ENCODE results near the gene NPRL2. TPM values are rescaled to one million over a fixed set of nuclear protein-coding genes. Genes with fewer than 3 reads are reported as not detected.
A peak's percentile ranks its signal among the peaks of the same experiment; 100 is the strongest.
"Not testable (repeated sequence)": the region's sequence is repeated elsewhere in the genome, so short reads cannot be mapped to it uniquely, and the experiment has no call there.

Gene NPRL2
- total RNA-seq, 1 donor from 2014 or later, result 17.1 TPM

DNA sequence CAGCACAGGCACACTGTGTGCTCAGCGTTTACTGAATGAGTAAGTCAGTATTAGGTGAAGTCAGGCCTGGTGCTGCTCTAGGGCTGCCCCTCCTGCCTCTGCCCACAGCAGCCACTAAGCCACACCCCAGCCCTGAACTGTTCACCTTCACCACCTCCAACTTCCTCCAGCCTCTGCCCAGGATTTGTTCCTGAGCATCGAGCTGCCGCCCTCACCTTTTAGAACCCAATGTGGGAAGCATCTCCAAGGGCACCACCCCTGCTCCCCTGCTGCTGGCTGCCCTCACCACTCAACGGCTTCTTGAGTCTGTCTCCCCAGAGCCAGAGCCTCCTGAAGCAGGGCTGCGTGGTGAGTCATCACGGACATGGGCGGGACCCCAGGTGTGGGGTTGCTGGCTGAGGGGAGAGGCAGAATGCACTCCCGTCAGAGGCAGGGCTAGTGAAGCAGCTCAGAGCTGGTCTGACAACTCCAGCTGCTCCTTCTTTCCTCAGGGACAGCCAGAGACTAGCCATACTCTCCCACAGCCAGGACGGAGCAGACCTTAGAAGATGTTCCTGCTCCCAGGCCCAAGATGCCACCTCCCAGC lies 33.8 kb downstream of the NPRL2 start:
- Histone ChIP-seq H3K4me3 (ENCODE audit: low read depth, low read length) (peak overlapping the region; percentile 2), H3K36me3 (ENCODE audit: control insufficient read depth, insufficient read depth, low read length) (peaks cover 26% of the 10 kb centered on the region), H3K27me3 (ENCODE audit: control insufficient read depth, insufficient read depth, low read length) (no peaks in the 10 kb centered on the region)
- DNase-seq (ENCODE audit: low read depth) (peak; percentile 98), FAIRE-seq (peak; percentile 98)
- TF ChIP-seq, protein P1, sequence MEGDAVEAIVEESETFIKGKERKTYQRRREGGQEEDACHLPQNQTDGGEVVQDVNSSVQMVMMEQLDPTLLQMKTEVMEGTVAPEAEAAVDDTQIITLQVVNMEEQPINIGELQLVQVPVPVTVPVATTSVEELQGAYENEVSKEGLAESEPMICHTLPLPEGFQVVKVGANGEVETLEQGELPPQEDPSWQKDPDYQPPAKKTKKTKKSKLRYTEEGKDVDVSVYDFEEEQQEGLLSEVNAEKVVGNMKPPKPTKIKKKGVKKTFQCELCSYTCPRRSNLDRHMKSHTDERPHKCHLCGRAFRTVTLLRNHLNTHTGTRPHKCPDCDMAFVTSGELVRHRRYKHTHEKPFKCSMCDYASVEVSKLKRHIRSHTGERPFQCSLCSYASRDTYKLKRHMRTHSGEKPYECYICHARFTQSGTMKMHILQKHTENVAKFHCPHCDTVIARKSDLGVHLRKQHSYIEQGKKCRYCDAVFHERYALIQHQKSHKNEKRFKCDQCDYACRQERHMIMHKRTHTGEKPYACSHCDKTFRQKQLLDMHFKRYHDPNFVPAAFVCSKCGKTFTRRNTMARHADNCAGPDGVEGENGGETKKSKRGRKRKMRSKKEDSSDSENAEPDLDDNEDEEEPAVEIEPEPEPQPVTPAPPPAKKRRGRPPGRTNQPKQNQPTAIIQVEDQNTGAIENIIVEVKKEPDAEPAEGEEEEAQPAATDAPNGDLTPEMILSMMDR (IDR thresholded peaks at IDR 0.05; ENCODE audit: insufficient read depth, low read length, severe bottlenecking), result no peak

DNA sequence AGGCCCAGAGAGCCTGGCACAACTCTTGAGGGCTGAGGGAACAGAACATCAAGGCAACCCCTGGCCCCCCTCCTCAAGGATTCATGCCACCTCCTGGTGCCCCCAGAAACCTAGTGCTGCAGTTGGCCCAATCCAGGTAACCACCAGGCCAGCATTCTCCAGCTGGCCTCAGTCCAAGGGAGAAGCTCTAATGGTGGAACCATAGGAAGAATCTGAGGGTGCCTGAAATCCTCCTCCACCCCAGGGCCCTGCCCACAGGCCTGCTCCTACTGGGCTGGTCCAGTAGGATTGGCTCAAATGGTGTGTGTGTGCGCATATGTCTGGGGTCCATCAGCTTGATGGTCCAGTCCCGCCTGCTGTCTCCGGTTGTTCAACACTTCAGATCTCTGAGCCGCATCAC lies 35.8 kb downstream of the NPRL2 start:
- TF ChIP-seq, protein P1 (IDR thresholded peaks at IDR 0.05; ENCODE audit: insufficient read depth, low read length, severe bottlenecking), result no peak
- FAIRE-seq (no peak), DNase-seq (ENCODE audit: low read depth) (no peak)
- Histone ChIP-seq H3K36me3 (ENCODE audit: control insufficient read depth, insufficient read depth, low read length) (peaks cover 24% of the 10 kb centered on the region), H3K27me3 (ENCODE audit: control insufficient read depth, insufficient read depth, low read length) (no peaks in the 10 kb centered on the region), H3K4me3 (ENCODE audit: low read depth, low read length) (no peak overlapping the region)

DNA sequence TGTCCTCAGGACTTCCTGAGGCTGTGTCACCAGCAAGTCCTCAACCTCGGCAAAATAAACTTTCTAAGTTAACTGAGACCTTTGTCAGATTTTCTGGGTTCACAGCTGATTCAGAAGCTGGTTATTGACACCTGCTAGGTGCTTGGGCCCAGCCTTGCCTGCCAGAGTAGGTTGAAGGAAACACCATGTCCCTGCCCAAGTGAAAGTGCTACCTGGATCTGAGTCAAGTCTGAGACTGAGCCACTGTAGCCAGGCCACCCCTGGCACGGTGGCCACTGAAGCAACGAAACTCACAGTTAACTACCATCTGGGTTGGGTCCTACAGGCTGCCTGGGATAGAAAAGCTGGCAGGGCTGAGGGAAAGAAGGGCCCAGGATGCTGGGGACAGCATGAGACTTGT lies 36.2 kb downstream of the NPRL2 start:
- Histone ChIP-seq H3K4me3 (ENCODE audit: low read depth, low read length) (no peak overlapping the region), H3K36me3 (ENCODE audit: control insufficient read depth, insufficient read depth, low read length) (peaks cover 22% of the 10 kb centered on the region), H3K27me3 (ENCODE audit: control insufficient read depth, insufficient read depth, low read length) (no peaks in the 10 kb centered on the region)
- FAIRE-seq, result peak; percentile 94
- DNase-seq (ENCODE audit: low read depth), result no peak
- TF ChIP-seq, protein P1 (IDR thresholded peaks at IDR 0.05; ENCODE audit: insufficient read depth, low read length, severe bottlenecking), result no peak

DNA sequence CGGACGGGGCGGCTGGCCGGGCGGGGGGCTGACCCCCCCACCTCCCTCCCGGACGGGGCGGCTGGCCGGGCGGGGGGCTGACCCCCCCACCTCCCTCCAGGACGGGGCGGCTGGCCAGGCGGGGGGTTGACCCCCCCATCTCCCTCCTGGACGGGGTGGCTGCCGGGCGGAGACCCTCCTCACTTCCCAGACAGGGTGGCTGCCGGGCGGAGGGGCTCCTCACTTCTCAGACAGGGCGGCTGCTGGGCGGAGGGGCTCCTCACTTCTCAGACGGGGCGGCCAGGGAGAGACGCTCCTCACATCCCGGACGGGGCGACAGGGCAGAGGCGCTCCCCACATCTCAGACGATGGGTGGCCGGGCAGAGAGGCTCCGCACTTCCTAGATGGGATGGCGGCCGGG lies 38.5 kb downstream of the NPRL2 start:
- H3K36me3 ChIP-seq (ENCODE audit: control insufficient read depth, insufficient read depth, low read length); H3K27me3 ChIP-seq (ENCODE audit: control insufficient read depth, insufficient read depth, low read length); H3K4me3 ChIP-seq (ENCODE audit: low read depth, low read length); FAIRE-seq; DNase-seq (ENCODE audit: low read depth): not testable (repeated sequence)

DNA sequence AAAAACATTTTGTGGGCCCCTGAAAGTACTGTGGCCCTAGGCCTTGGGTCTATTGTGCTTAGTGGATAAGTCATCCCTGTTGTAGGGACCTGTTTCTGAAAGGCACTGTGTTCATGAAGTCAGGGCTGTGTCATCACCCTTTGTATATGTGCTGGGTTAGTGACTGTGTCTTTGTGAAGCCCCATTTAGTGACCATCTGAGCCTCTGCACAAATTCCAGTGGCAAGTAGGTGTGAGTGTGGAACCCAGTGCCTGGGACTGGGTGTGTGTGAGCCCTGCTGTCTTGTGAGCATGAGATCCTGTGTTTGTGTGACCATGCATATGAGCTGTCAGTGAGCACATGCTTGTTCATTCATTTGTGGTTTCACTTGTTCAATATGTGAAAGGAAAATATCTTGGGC lies 46.0 kb downstream of the NPRL2 start:
- H3K36me3 ChIP-seq (ENCODE audit: control insufficient read depth, insufficient read depth, low read length), result no peaks in the 10 kb centered on the region
- peak; percentile 73 for DNase-seq (ENCODE audit: low read depth)
- no peak overlapping the region for H3K4me3 ChIP-seq (ENCODE audit: low read depth, low read length)
- no peaks in the 10 kb centered on the region for H3K27me3 ChIP-seq (ENCODE audit: control insufficient read depth, insufficient read depth, low read length)
- FAIRE-seq, result peak; percentile 28
- TF ChIP-seq, protein P1 (IDR thresholded peaks at IDR 0.05; ENCODE audit: insufficient read depth, low read length, severe bottlenecking), result no peak

DNA sequence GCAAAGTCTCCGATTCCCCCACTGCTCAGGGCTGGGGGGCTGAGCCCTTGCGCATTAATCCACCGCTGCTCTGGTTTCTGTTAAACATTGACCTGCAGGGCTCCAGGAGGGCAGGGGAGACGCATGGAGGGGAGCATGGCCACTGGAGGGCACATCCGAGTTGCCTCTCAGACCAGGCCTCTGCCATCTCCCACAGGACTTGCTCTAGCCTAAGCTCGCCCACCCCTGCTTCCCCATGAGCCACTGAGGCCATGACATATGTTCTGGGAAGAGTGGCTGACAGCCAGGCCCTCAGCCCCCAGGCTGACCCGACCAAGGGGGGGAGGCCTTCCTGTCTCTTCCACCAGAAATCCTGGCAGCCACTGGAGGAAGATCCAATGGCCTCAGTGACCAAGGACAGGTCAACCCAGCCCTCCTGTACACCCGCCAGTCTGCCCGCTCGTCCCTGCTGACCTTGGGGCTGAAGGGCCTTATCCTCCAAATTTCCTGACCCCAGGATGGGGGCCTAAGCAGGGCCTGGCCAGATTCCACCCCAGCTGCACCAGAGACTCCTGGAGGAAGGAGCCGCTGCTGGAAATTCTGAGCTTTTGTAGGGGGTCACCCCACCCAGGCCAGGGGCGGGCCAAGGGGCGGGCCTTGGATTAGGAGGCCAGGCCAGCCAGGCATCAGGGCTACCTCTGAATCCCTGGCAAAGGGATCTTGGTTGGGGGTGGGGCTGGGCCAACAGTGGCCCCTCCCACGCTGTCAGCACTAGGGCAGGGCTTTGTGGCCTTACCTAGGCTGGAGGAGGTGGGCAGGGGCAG lies 47.4 kb downstream of the NPRL2 start, which contains the start of gene HYAL1:
Gene HYAL1, minus strand, starts transcription at position 562 of the 803 bp plus-strand sequence. CDS start 618 bp downstream, outside the sequence.
- DNase-seq (ENCODE audit: low read depth), result peak; percentile 18
- no peaks in the 10 kb centered on the region for H3K36me3 ChIP-seq (ENCODE audit: control insufficient read depth, insufficient read depth, low read length)
- FAIRE-seq, result no peak
- no peaks in the 10 kb centered on the region for H3K27me3 ChIP-seq (ENCODE audit: control insufficient read depth, insufficient read depth, low read length)
- TF ChIP-seq, protein P1 (IDR thresholded peaks at IDR 0.05; ENCODE audit: insufficient read depth, low read length, severe bottlenecking), result peak; percentile 20
- no peak within 1 kb of the TSS for H3K4me3 ChIP-seq (ENCODE audit: low read depth, low read length)
